Motor neuron (in vitro differentiated cells): Measurements from ENCODE around the gene SPOCK1. TPM values are rescaled to one million over a fixed set of nuclear protein-coding genes. Genes with fewer than 3 reads are reported as not detected.

ENCODE experiments used
- ATAC-seq, 8 experiments: fragments of 200-7000 bp; cut with Tn5 transposase; replicated peaks in 6 of 8; 2 replicates each; pipeline ENCODE4 v1.8.0; 2021; ENCODE audit warnings: mild to moderate bottlenecking in 8 of 8, moderate library complexity in 8 of 8
- H3K27ac ChIP-seq, 2 donors: fragments of 250-450 bp; sonication (Bioruptor Pico); 2 replicates each; pipeline ENCODE4 v1.9.0; 2021; ENCODE audit warnings: antibody characterized with exemption in 2 of 2, mild to moderate bottlenecking in 2 of 2, moderate library complexity in 1 of 2
- H3K4me1 ChIP-seq, 2 donors: fragments of 250-450 bp; sonication (Bioruptor Pico); replicated peaks in 1 of 2; 2 replicates each; pipeline ENCODE4 v1.6.1; 2021; ENCODE audit warnings: antibody characterized with exemption in 2 of 2, mild to moderate bottlenecking in 2 of 2, moderate library complexity in 1 of 2
- H3K4me3 ChIP-seq, 5 donors: fragments of 250-450 bp; sonication (Bioruptor Pico); 2 replicates each; pipeline ENCODE4 v1.9.0; 2021; ENCODE audit warnings: antibody characterized with exemption in 5 of 5, mild to moderate bottlenecking in 5 of 5, moderate library complexity in 4 of 5
- WGBS, 10 experiments: fragments of 450-650 bp; shearing (Covaris generic); methylation state at CpG; one replicate each; pipeline ENCODE4 v1.0.0; 2022; 5-methylcytosine and 5-hydroxymethylcytosine counted together
- in situ Hi-C, 9 experiments: fragments of 400-800 bp; cut with MboI; loops; one replicate each; pipeline ENCODE4 v1.15.0; 2021; ENCODE audit warnings: low sequenced_read_pairs in 9 of 9, low pct_unique_long_range_greater_than_20kb in 2 of 9; ENCODE audit not compliant: unreplicated experiment in 9 of 9
- total RNA-seq, 8 experiments: library from RNA; unstranded; fragments of 300-600 nt; gene quantifications; 2 replicates each; pipeline versions ENCODE4 v1.2.3 to v1.2.4, GENCODE V29; 2022

SPOCK1 gene
- total RNA-seq, 8 experiments from 2014 or later: 9.4 to 154 (median 25.1) TPM

GRCh38 chr5:137036640-137037039, 462.5 kb downstream of the SPOCK1 start:
- peak overlapping the region in 1 of 2 donors; percentile 28 for H3K27ac ChIP-seq
- 0 to 100% (median 20%) methylated on average over 1 to 7 of the region's 7 CpGs; no CpG with 5 or more reads in 3 of the 10 experiments for WGBS, 10 experiments
- peak in 5 of 8 experiments; percentile 85 to 94 (median 92) for ATAC-seq
- in situ Hi-C loops: loop anchor here in 1 of 9 experiments (25.0 kb wide), 1 partner anchor 224 kb away; no protein-coding TSS in a partner anchor
- H3K4me1 ChIP-seq: peaks cover 19 to 26% of the 10 kb centered on the region in 2 donors
- H3K4me3 ChIP-seq: no peak overlapping the region

- ATAC-seq: peak in 7 of 8 experiments; percentile 9 to 79 (median 50)
- no peak overlapping the region for H3K27ac ChIP-seq
These were observed 463.6 kb downstream of the SPOCK1 start for GRCh38 chr5:137035480-137035878.

GRCh38 chr5:137034764-137035479, 464.2 kb downstream of the SPOCK1 start:
- no peak overlapping the region for H3K27ac ChIP-seq
- in situ Hi-C loops: loop anchor here in 1 of 9 experiments (25.0 kb wide), 1 partner anchor 223 kb away; no protein-coding TSS in a partner anchor
- WGBS, 10 experiments: 50 to 100% (median 89%) methylated on average over 1 to 6 of the region's 10 CpGs; no CpG with 5 or more reads in 2 of the 10 experiments
- H3K4me1 ChIP-seq: peaks cover 17 to 23% of the 10 kb centered on the region in 2 donors
- no peak overlapping the region for H3K4me3 ChIP-seq
- ATAC-seq: no peak

More at GRCh38 chr5:137035480-137035878, 463.6 kb downstream of the SPOCK1 start:
- Histone ChIP-seq H3K4me3 (no peak overlapping the region), H3K4me1 (peaks cover 19 to 26% of the 10 kb centered on the region in 2 donors)
- WGBS, 10 experiments: 63 to 80% methylated on average over 1 of the region's 1 CpG; no CpG with 5 or more reads in 8 of the 10 experiments
- in situ Hi-C loops: loop anchor here in 1 of 9 experiments (25.0 kb wide), 1 partner anchor 223 kb away; no protein-coding TSS in a partner anchor

GRCh38 chr5:137034213-137034612, 464.9 kb downstream of the SPOCK1 start:
- no peak for ATAC-seq

GRCh38 chr5:137032929-137033328, 466.2 kb downstream of the SPOCK1 start:
- 20 to 90% (median 68%) methylated on average over 1 to 4 of the region's 8 CpGs; no CpG with 5 or more reads in 3 of the 10 experiments for WGBS, 10 experiments
- Histone ChIP-seq H3K4me3 (no peak overlapping the region), H3K4me1 (peaks cover 13 to 17% of the 10 kb centered on the region in 2 donors), H3K27ac (no peak overlapping the region)
- ATAC-seq: no peak
- in situ Hi-C loops: loop anchor here in 1 of 9 experiments (25.0 kb wide), 1 partner anchor 221 kb away; no protein-coding TSS in a partner anchor

More at GRCh38 chr5:137034213-137034612, 464.9 kb downstream of the SPOCK1 start:
- no peak overlapping the region for H3K4me3 ChIP-seq
- peaks cover 13 to 19% of the 10 kb centered on the region in 2 donors for H3K4me1 ChIP-seq
- WGBS, 10 experiments: 60 to 100% (median 100%) methylated on average over 1 to 2 of the region's 4 CpGs; no CpG with 5 or more reads in 5 of the 10 experiments
- in situ Hi-C loops: loop anchor here in 1 of 9 experiments (25.0 kb wide), 1 partner anchor 222 kb away; no protein-coding TSS in a partner anchor
- H3K27ac ChIP-seq: no peak overlapping the region

- no peak overlapping the region for H3K4me3 ChIP-seq
- no peak for ATAC-seq
- 29 to 86% methylated on average over 1 of the region's 1 CpG; no CpG with 5 or more reads in 8 of the 10 experiments for WGBS, 10 experiments
- H3K27ac ChIP-seq: no peak overlapping the region
- H3K4me1 ChIP-seq: peaks cover 0 to 7% of the 10 kb centered on the region in 2 donors
- in situ Hi-C loops: loop anchor here in 1 of 9 experiments (25.0 kb wide), 1 partner anchor 215 kb away; no protein-coding TSS in a partner anchor
These were observed 471.4 kb downstream of the SPOCK1 start for GRCh38 chr5:137027758-137028157.

GRCh38 chr5:137026296-137026695, 472.8 kb downstream of the SPOCK1 start:
- H3K4me1 ChIP-seq: peaks cover 0 to 7% of the 10 kb centered on the region in 2 donors
- no peak overlapping the region for H3K27ac ChIP-seq
- H3K4me3 ChIP-seq: no peak overlapping the region
- in situ Hi-C loops: loop anchor here in 1 of 9 experiments (25.0 kb wide), 1 partner anchor 214 kb away; no protein-coding TSS in a partner anchor
- no peak for ATAC-seq
- WGBS, 10 experiments: 71 to 100% (median 98%) methylated on average over 1 to 2 of the region's 2 CpGs; no CpG with 5 or more reads in 4 of the 10 experiments

GRCh38 chr5:137024044-137024443, 475.1 kb downstream of the SPOCK1 start:
- in situ Hi-C loops: no loop called here
- 68 to 100% (median 80%) methylated on average over 1 to 4 of the region's 4 CpGs; no CpG with 5 or more reads in 3 of the 10 experiments for WGBS, 10 experiments
- Histone ChIP-seq H3K27ac (no peak overlapping the region), H3K4me3 (no peak overlapping the region), H3K4me1 (peaks cover 0 to 7% of the 10 kb centered on the region in 2 donors)
- ATAC-seq: no peak

GRCh38 chr5:137023371-137023770, 475.8 kb downstream of the SPOCK1 start:
- no peak for ATAC-seq
- in situ Hi-C loops: no loop called here
- Histone ChIP-seq H3K4me3 (no peak overlapping the region), H3K4me1 (peaks cover 0 to 7% of the 10 kb centered on the region in 2 donors), H3K27ac (no peak overlapping the region)
- 76 to 100% (median 89%) methylated on average over 1 to 5 of the region's 5 CpGs; no CpG with 5 or more reads in 1 of the 10 experiments for WGBS, 10 experiments

GRCh38 chr5:137022725-137023124, 476.4 kb downstream of the SPOCK1 start:
- ATAC-seq: no peak
- WGBS, 10 experiments: 14 to 82% (median 57%) methylated on average over 1 to 2 of the region's 2 CpGs; no CpG with 5 or more reads in 1 of the 10 experiments
- peaks cover 0 to 7% of the 10 kb centered on the region in 2 donors for H3K4me1 ChIP-seq
- no peak overlapping the region for H3K27ac ChIP-seq
- in situ Hi-C loops: no loop called here
- H3K4me3 ChIP-seq: no peak overlapping the region

- 32 to 100% (median 83%) methylated on average over 1 to 3 of the region's 3 CpGs for WGBS, 10 experiments
- no peak for ATAC-seq
These were observed 477.1 kb downstream of the SPOCK1 start for GRCh38 chr5:137022043-137022442.

GRCh38 chr5:137019229-137019628, 479.9 kb downstream of the SPOCK1 start:
- H3K27ac ChIP-seq: no peak overlapping the region
- 22 to 100% (median 88%) methylated on average over 1 to 3 of the region's 3 CpGs for WGBS, 10 experiments
- no peak for ATAC-seq

More at GRCh38 chr5:137022043-137022442, 477.1 kb downstream of the SPOCK1 start:
- in situ Hi-C loops: no loop called here
- peaks cover 0 to 7% of the 10 kb centered on the region in 2 donors for H3K4me1 ChIP-seq
- H3K27ac ChIP-seq: no peak overlapping the region
- H3K4me3 ChIP-seq: no peak overlapping the region

More at GRCh38 chr5:137019229-137019628, 479.9 kb downstream of the SPOCK1 start:
- Histone ChIP-seq H3K4me3 (no peak overlapping the region), H3K4me1 (peaks cover 5 to 7% of the 10 kb centered on the region in 2 donors)
- in situ Hi-C loops: no loop called here
